Measurements from ENCODE around the gene BAIAP3.
A peak's percentile ranks its signal among the peaks of the same experiment; 100 is the strongest.

Gene BAIAP3

GRCh38 chr16:1347962-1348361 lies 14.5 kb downstream of the BAIAP3 start:
- intact Hi-C loops (cut with micrococcal nuclease), result no loop called here
- Mint-ChIP-seq H3K36me3 (ENCODE audit: low read depth) (peaks cover 42% of the 10 kb centered on the region), H3K27me3 (peaks cover 5% of the 10 kb centered on the region), H3K9me3 (no peaks in the 10 kb centered on the region), H3K27ac (no peak overlapping the region), H3K4me3 (no peak overlapping the region), H3K4me1 (ENCODE audit: low read depth) (peaks cover 32% of the 10 kb centered on the region)

GRCh38 chr16:1348441-1348840 lies 15.0 kb downstream of the BAIAP3 start:
- Mint-ChIP-seq H3K4me3 (no peak overlapping the region), H3K9me3 (no peaks in the 10 kb centered on the region)
- intact Hi-C loops (cut with micrococcal nuclease), result no loop called here

GRCh38 chr16:1348926-1349325 lies 15.5 kb downstream of the BAIAP3 start:
- H3K27me3 Mint-ChIP-seq, result no peaks in the 10 kb centered on the region
- H3K27ac Mint-ChIP-seq, result no peak overlapping the region
- H3K4me3 Mint-ChIP-seq, result no peak overlapping the region
- peaks cover 32% of the 10 kb centered on the region for H3K4me1 Mint-ChIP-seq (ENCODE audit: low read depth)
- no peaks in the 10 kb centered on the region for H3K9me3 Mint-ChIP-seq
- intact Hi-C loops (cut with micrococcal nuclease), result no loop called here
- H3K36me3 Mint-ChIP-seq (ENCODE audit: low read depth), result peaks cover 50% of the 10 kb centered on the region

More at GRCh38 chr16:1348441-1348840, 15.0 kb downstream of the BAIAP3 start:
- Mint-ChIP-seq H3K27ac (no peak overlapping the region), H3K36me3 (ENCODE audit: low read depth) (peaks cover 45% of the 10 kb centered on the region), H3K4me1 (ENCODE audit: low read depth) (peaks cover 32% of the 10 kb centered on the region), H3K27me3 (peaks cover 2% of the 10 kb centered on the region)

GRCh38 chr16:1349351-1349750 lies 15.9 kb downstream of the BAIAP3 start:
- Mint-ChIP-seq H3K27me3 (no peaks in the 10 kb centered on the region), H3K4me1 (ENCODE audit: low read depth) (peaks cover 32% of the 10 kb centered on the region), H3K36me3 (ENCODE audit: low read depth) (peaks cover 55% of the 10 kb centered on the region), H3K27ac (no peak overlapping the region), H3K9me3 (no peaks in the 10 kb centered on the region), H3K4me3 (no peak overlapping the region)
- intact Hi-C loops (cut with micrococcal nuclease), result no loop called here

GRCh38 chr16:1349951-1350350 lies 16.5 kb downstream of the BAIAP3 start:
- intact Hi-C loops (cut with micrococcal nuclease), result loop anchor here (5.0 kb wide), 1 partner anchor 38 kb away; no protein-coding TSS in a partner anchor
- H3K4me3 Mint-ChIP-seq, result no peak overlapping the region
- H3K9me3 Mint-ChIP-seq, result no peaks in the 10 kb centered on the region
- no peaks in the 10 kb centered on the region for H3K27me3 Mint-ChIP-seq
- H3K27ac Mint-ChIP-seq, result peak overlapping the region; percentile 90
- H3K36me3 Mint-ChIP-seq (ENCODE audit: low read depth), result peaks cover 61% of the 10 kb centered on the region
- H3K4me1 Mint-ChIP-seq (ENCODE audit: low read depth), result peaks cover 38% of the 10 kb centered on the region

GRCh38 chr16:1350691-1351090 lies 17.2 kb downstream of the BAIAP3 start:
- Mint-ChIP-seq H3K4me3 (peak overlapping the region; percentile 89), H3K36me3 (ENCODE audit: low read depth) (peaks cover 64% of the 10 kb centered on the region), H3K9me3 (no peaks in the 10 kb centered on the region), H3K4me1 (ENCODE audit: low read depth) (peaks cover 45% of the 10 kb centered on the region), H3K27ac (peak overlapping the region; percentile 90), H3K27me3 (no peaks in the 10 kb centered on the region)
- intact Hi-C loops (cut with micrococcal nuclease), result loop anchor here (5.0 kb wide), 1 partner anchor 38 kb away; no protein-coding TSS in a partner anchor

GRCh38 chr16:1351215-1351581 lies 17.8 kb downstream of the BAIAP3 start:
- Mint-ChIP-seq H3K27ac (peak overlapping the region; percentile 90), H3K4me3 (peak overlapping the region; percentile 89), H3K36me3 (ENCODE audit: low read depth) (peaks cover 69% of the 10 kb centered on the region), H3K4me1 (ENCODE audit: low read depth) (peaks cover 50% of the 10 kb centered on the region), H3K27me3 (no peaks in the 10 kb centered on the region), H3K9me3 (no peaks in the 10 kb centered on the region)
- intact Hi-C loops (cut with micrococcal nuclease), result loop anchor here (5.0 kb wide), 1 partner anchor 39 kb away; no protein-coding TSS in a partner anchor

- intact Hi-C loops (cut with micrococcal nuclease), result loop anchor here (5.0 kb wide), 1 partner anchor 39 kb away; no protein-coding TSS in a partner anchor
- no peaks in the 10 kb centered on the region for H3K9me3 Mint-ChIP-seq
- peaks cover 56% of the 10 kb centered on the region for H3K4me1 Mint-ChIP-seq (ENCODE audit: low read depth)
- peak within 1 kb of the TSS; percentile 90 for H3K27ac Mint-ChIP-seq
- H3K27me3 Mint-ChIP-seq, result no peaks in the 10 kb centered on the region
- peak within 1 kb of the TSS; percentile 89 for H3K4me3 Mint-ChIP-seq
- H3K36me3 Mint-ChIP-seq (ENCODE audit: low read depth), result peaks cover 75% of the 10 kb centered on the region
Measured at GRCh38 chr16:1351582-1352362, 18.3 kb downstream of the BAIAP3 start, which contains the start of the genes GNPTG and TSR3. TSS of gene GNPTG (plus strand) at chr16:1351931. CDS start at chr16:1351966, 35 bp downstream. TSS of gene TSR3 (minus strand) at chr16:1351878. CDS start at chr16:1351804, 74 bp downstream.

- no peaks in the 10 kb centered on the region for H3K27me3 Mint-ChIP-seq
- no peak overlapping the region for H3K4me3 Mint-ChIP-seq
- no peaks in the 10 kb centered on the region for H3K9me3 Mint-ChIP-seq
- intact Hi-C loops (cut with micrococcal nuclease), result loop anchor here (5.0 kb wide), 1 partner anchor 43 kb away; no protein-coding TSS in a partner anchor
- peaks cover 73% of the 10 kb centered on the region for H3K4me1 Mint-ChIP-seq (ENCODE audit: low read depth)
- H3K27ac Mint-ChIP-seq, result peak overlapping the region; percentile 1
- peaks cover 69% of the 10 kb centered on the region for H3K36me3 Mint-ChIP-seq (ENCODE audit: low read depth)
Measured at GRCh38 chr16:1354815-1355540, 21.5 kb downstream of the BAIAP3 start.

GRCh38 chr16:1355591-1355990 lies 22.1 kb downstream of the BAIAP3 start:
- H3K36me3 Mint-ChIP-seq (ENCODE audit: low read depth), result peaks cover 69% of the 10 kb centered on the region
- peaks cover 67% of the 10 kb centered on the region for H3K4me1 Mint-ChIP-seq (ENCODE audit: low read depth)
- H3K27ac Mint-ChIP-seq, result peak overlapping the region; percentile 45
- no peaks in the 10 kb centered on the region for H3K9me3 Mint-ChIP-seq
- intact Hi-C loops (cut with micrococcal nuclease), result no loop called here
- no peak overlapping the region for H3K4me3 Mint-ChIP-seq
- no peaks in the 10 kb centered on the region for H3K27me3 Mint-ChIP-seq

GRCh38 chr16:1356061-1356900 lies 22.8 kb downstream of the BAIAP3 start:
- Mint-ChIP-seq H3K9me3 (no peaks in the 10 kb centered on the region), H3K27ac (peak overlapping the region; percentile 45), H3K36me3 (ENCODE audit: low read depth) (peaks cover 76% of the 10 kb centered on the region), H3K27me3 (no peaks in the 10 kb centered on the region), H3K4me1 (ENCODE audit: low read depth) (peaks cover 63% of the 10 kb centered on the region), H3K4me3 (no peak overlapping the region)
- intact Hi-C loops (cut with micrococcal nuclease), result no loop called here

GRCh38 chr16:1357906-1358566 lies 24.6 kb downstream of the BAIAP3 start:
- intact Hi-C loops (cut with micrococcal nuclease), result no loop called here
- H3K9me3 Mint-ChIP-seq, result no peaks in the 10 kb centered on the region
- H3K36me3 Mint-ChIP-seq (ENCODE audit: low read depth), result peaks cover 87% of the 10 kb centered on the region
- peaks cover 61% of the 10 kb centered on the region for H3K4me1 Mint-ChIP-seq (ENCODE audit: low read depth)
- no peaks in the 10 kb centered on the region for H3K27me3 Mint-ChIP-seq
- no peak overlapping the region for H3K27ac Mint-ChIP-seq
- H3K4me3 Mint-ChIP-seq, result no peak overlapping the region
